Activated CD4-positive, alpha-beta T cell treated with anti-CD3 and anti-CD28 coated beads, Interleukin-2, Interleukin-4, amounts not matched to agents 100 ng/mL and 50 ng/mL, durations not matched to agents 16 hours and 8 hours (primary cell): Measurements from ENCODE around the gene FAM117B.
A peak's percentile ranks its signal among the peaks of the same experiment; 100 is the strongest.
"Not testable (repeated sequence)": the region's sequence is repeated elsewhere in the genome, so short reads cannot be mapped to it uniquely, and the experiment has no call there.

Source experiments
- DNase-seq: peaks from one replicate; pipeline ENCODE4 v3.0.0-alpha.2; 2020; ENCODE audit warnings: low spot score

Gene FAM117B

GRCh38 chr2:202758604-202759003 is 123.8 kb downstream of the FAM117B start:
- DNase-seq = no peak

DNA sequence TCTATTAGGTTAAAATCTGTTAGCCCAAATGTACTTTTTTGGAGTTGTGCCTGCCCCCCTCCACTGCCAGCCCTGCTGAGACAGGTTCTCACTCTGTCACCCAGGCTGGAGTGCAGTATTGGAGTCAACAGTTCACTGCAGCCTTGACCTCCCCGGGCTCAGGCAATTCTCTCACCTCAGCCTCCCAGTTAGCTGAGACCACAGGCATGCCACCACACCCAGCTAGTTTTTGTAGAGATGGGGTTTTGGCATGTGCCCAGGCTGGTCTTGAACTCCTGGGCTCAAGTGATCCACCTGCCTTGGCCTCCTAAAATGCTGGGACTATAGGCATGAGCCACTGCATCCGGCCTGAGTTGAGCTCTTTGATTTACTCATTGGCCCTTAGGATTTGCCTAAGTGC is 126.1 kb downstream of the FAM117B start:
- no peak for DNase-seq

GRCh38 chr2:202762556-202762955 is 127.8 kb downstream of the FAM117B start:
- peak; percentile 30 for DNase-seq

DNA sequence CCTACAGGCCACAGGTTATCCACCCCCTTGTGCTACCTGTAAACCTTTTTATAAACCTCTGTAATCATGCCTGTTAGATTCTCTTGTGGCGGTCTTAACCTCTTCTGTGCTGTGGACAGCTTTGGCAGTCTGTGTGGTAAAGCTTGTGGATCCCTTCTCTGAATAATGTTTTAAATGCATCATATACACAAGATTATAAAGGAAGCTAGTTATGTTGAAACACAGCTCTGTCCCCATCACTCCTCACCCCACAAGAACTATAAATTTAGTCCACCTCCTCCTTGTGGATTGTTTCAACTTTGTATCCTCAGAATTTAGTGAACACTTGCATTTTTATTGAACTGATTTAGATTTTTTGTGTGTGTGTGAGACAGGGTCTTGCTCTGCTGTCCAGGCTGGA is 129.1 kb downstream of the FAM117B start:
- DNase-seq = no peak

DNA sequence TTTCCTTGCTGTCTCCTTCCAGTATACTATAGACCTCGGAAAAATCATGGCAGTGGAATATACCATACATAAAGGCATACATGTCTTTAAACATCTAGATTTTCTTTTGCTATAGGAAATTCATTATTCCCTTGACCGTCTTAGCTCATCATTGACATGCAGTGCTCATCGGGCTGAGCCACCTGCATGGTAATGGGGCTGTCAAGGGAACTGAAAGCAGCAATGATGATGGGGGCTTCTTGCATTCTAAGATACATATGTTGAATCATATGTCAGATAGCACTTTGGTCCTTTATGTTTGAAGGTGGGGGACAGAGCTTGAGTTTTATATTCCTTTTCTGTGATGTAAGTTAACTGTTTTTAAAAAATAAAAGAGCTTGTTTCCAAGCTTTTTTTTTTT is 130.2 kb downstream of the FAM117B start:
- DNase-seq = no peak

DNA sequence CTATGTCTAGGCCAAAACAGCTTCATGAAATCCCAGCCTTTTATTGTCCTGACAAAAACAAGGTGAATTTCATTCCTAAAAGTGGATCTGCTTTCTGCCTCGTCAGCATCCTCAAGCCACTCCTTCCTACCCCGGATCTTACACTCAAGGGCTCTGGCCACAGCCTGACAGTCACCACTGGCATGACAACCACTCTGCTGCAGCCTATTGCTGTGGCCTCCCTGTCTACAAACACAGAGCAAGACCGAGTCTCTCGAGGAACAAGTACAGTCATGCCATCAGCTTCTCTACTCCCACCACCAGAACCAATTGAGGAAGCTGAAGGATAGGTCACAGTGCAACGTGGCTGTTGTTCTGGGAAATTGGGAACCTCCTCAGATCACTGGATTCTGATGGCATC is 130.7 kb downstream of the FAM117B start:
- DNase-seq = no peak

- no peak for DNase-seq
Observed at GRCh38 chr2:202768273-202768672, 133.5 kb downstream of the FAM117B start.

GRCh38 chr2:202769201-202769600 is 134.4 kb downstream of the FAM117B start:
- no peak for DNase-seq

DNA sequence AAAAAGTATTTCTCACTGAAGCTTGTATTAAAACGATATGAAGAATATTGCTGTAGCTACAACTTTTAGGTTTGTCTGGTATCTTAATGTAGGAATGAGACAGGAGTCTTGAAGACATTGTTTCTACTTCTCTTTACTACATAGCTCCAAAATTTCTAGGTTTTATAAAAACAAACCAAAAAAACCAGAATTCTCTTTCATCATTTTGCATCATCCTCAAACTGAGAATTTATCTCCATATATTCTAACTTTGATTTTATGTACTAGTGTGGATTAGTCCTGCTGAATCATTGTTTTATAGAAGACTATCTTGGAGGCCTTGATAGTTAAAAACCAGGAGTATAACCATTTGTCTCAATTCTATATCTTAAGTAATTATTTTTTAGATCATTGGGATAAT is 136.6 kb downstream of the FAM117B start:
- no peak for DNase-seq

GRCh38 chr2:202771741-202772460 is 137.1 kb downstream of the FAM117B start:
- DNase-seq = no peak

DNA sequence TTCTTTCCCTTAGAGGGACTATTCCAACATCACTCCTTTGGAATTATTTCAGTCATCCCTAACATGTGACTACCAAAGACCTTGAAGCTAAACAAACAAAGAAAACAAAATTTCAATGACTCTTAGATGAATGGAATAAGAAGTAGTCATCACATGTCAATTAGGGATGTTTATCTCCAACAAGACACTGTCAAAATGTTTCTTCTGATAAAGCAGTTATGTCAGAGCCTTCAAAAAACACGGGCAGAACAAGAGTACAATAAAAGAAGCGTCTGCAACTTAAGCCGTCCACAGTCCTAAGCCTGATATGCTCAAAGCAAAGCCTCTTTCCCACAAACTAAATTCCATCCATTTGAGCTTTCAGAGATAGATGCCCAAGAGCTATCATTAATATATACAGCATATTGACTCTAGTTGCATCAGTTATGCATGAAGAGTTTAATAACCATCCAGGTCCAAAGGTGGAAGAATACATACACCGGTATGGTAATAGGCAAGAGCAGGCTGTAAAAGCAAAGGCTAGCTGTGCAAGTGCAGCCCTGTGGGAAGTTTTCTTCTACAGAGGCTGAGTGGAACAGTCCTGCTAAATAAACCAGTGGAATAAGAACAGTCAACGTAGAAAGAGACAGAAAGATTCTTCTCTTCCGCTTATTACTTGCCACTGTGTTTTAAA is 138.7 kb downstream of the FAM117B start:
- no peak for DNase-seq

- DNase-seq = no peak
Observed at GRCh38 chr2:202774104-202774503, 139.3 kb downstream of the FAM117B start.

DNA sequence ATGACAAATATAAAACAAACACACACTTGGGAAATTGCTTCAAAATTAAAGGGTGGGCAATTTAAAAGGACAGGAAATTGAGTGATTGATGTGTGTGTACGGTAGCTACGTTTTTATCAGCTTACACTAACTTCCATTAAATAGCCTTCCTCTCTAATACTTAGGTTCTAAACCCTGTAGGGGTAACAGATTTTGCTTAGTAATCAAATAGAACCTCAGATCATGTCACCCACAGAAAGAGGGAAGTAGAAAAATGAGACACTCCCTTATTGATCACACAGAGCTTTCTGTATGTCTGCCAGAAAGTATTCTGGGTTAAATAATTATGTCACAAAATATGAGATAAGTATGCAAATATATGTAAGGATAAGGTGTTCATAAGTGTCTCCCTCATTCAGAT is 143.4 kb downstream of the FAM117B start:
- no peak for DNase-seq

GRCh38 chr2:202780514-202781021 is 145.8 kb downstream of the FAM117B start:
- DNase-seq = peak; percentile 81

DNA sequence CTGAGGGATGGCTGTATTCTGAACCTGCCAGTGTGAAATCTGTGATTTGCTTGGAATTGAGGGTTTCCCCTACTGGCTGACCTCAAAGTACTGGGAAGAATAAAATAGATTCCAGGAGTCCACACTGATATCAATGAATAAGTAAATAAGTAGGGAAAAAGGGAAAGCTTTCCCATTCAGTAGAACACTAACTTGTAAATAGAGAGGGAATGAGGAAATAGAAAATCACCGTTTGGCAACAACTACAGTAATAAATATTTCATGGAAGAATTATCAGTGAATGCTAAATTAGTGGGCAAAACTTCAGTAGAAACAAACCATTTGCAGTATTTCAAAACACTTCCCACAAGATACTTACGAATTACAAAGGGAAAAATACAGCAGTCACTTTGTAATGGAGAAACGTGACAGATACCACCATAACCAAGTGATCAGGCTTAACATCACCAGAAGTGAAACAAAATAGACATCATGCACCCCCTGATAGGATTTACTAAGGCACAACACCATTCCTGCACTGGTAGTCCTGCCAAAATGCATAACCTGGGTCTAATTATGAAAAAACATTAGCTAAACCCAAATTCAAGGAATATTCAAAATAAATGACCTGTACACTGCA is 148.3 kb downstream of the FAM117B start:
- no peak for DNase-seq

GRCh38 chr2:202786842-202787241 is 152.1 kb downstream of the FAM117B start:
- DNase-seq = no peak

- no peak for DNase-seq
Observed at GRCh38 chr2:202790676-202791075, 155.9 kb downstream of the FAM117B start.

- no peak for DNase-seq
Observed at GRCh38 chr2:202797944-202798343, 163.2 kb downstream of the FAM117B start.

DNA sequence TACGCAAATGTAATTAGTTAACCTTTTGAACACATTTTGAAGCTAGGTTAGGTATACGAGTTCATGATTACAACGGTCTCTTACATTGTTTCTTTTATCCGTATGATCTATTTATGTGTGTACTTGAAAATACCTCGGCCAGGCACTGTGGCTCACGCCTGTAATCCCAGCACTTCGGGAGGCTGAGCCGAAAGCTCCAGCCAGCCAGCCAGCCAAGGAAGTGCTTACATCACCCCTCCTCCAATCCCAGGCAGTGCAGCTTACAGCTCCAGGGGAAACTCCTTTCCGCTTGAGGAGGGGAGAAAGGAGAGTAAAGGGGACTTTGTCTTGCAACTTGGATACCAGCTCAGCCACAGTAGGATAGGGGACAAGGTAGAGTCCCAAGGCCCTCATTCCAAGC is 171.1 kb downstream of the FAM117B start:
- not testable (repeated sequence) for DNase-seq

DNA sequence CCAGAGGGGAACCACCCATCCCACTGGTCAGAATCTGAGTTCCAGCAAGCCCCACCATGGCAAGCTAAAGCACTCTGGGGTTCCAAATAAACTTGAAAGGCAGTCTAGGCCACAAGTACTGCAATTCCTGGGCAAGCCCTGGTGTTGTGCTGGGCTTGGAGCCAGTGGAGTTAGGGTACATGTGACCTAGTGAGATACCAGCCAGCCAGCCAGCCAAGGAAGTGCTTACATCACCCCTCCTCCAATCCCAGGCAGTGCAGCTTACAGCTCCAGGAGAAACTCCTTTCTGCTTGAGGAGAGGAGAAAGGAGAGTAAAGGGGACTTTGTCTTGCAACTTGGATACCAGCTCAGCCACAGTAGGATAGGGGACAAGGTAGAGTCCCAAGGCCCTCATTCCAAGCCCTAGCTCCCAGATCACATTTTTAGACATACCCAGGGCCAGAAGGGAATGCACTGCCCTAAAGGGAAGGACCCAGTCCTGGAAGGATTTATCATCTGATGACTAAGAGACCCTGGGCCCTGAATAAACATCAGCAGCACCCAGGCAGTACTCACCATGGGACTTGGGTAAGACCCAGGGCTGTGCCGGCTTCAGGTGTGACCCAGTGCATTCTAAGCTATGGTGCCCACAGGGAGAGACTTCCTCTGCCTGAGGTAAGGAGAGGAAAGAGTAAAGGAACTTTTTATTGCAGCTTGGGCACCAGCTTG is 172.8 kb downstream of the FAM117B start:
- not testable (repeated sequence) for DNase-seq

- DNase-seq = no peak
Observed at GRCh38 chr2:202808754-202809153, 174.0 kb downstream of the FAM117B start.

GRCh38 chr2:202813387-202813786 is 178.6 kb downstream of the FAM117B start:
- DNase-seq = no peak

DNA sequence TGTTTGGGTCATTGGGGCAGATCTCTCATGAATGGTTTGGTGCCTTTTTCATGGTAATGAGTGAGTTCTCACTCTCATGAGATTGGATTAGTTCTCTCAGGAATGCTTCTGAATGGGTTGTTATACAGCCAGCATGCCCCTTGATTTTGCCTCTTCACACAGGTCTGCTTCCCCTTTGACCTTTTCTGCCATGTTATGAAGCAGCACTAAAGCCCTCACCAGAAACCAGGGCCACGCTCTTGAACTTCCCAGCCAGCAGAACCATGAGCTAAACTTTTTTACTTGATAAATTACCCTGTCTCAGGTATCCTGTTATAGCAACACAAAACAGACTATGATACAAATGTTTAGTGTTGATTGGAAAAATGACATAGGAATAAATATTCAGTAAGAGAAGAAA is 179.5 kb downstream of the FAM117B start:
- no peak for DNase-seq
